ENCODE data around the gene FHL3. TPM values are rescaled to one million over a fixed set of nuclear protein-coding genes. Genes with fewer than 3 reads are reported as not detected.

The FHL3 gene
- total RNA-seq, 1 experiment from 2014 or later: 23.4 TPM

DNA sequence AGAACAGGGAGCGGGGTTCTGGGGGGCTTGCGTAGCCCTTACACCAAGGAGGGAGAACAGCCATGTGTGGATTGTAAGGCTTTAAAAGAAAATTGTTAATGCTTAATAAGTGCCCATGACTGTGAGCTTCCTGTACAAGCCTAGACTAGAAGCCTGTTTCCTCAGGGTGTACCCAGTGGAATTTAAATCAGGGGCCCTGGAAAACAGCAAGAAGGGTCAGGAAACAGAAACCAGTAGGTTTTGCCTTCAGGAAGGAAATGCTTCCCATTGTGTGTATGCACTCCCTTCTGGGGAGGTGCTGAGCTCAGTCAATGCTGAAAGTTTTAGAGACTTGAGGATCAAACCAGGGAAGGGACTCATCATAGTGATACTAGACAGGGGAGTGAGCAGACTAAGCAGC lies 19.9 kb upstream of the FHL3 start:
- Histone ChIP-seq H3K27me3 (ENCODE audit: control insufficient read depth, insufficient read depth, low read length) (no peaks in the 10 kb centered on the region), H3K27ac (ENCODE audit: low read length) (no peak overlapping the region), H3K9me3 (ENCODE audit: control insufficient read depth, insufficient read depth, low read depth, low read length) (no peaks in the 10 kb centered on the region), H3K36me3 (ENCODE audit: control insufficient read depth, insufficient read depth, low read length) (peaks cover 20% of the 10 kb centered on the region), H3K4me3 (ENCODE audit: low read depth in 2 of 2, low read length in 2 of 2) (no peak overlapping the region), H3K4me1 (ENCODE audit: control insufficient read depth, insufficient read depth, low read length) (peaks cover 13% of the 10 kb centered on the region)
- intact Hi-C loops (cut with micrococcal nuclease; ENCODE audit: unreplicated experiment) (loop anchor here (5.0 kb wide), 1 partner anchor 812 kb away; no protein-coding TSS in a partner anchor), in situ Hi-C loops (cut with HindIII; ENCODE audit: low pct_unique_long_range_greater_than_20kb, low sequenced_read_pairs) (no loop called here)
- POLR2A ChIA-PET: no interaction called here
- TF ChIP-seq, protein P1, sequence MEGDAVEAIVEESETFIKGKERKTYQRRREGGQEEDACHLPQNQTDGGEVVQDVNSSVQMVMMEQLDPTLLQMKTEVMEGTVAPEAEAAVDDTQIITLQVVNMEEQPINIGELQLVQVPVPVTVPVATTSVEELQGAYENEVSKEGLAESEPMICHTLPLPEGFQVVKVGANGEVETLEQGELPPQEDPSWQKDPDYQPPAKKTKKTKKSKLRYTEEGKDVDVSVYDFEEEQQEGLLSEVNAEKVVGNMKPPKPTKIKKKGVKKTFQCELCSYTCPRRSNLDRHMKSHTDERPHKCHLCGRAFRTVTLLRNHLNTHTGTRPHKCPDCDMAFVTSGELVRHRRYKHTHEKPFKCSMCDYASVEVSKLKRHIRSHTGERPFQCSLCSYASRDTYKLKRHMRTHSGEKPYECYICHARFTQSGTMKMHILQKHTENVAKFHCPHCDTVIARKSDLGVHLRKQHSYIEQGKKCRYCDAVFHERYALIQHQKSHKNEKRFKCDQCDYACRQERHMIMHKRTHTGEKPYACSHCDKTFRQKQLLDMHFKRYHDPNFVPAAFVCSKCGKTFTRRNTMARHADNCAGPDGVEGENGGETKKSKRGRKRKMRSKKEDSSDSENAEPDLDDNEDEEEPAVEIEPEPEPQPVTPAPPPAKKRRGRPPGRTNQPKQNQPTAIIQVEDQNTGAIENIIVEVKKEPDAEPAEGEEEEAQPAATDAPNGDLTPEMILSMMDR (IDR thresholded peaks at IDR 0.05): no peak
- ATAC-seq: no peak
- CTCF ChIA-PET: interaction anchor here (0.6 kb wide), 2 partner anchors 25 to 807 kb away, joined by 3 to 4 read pairs; no protein-coding TSS in a partner anchor
- no TSS peak for BruUV-seq (replicated peaks)
- DNase-seq (ENCODE audit: low read depth, low spot score): no peak

DNA sequence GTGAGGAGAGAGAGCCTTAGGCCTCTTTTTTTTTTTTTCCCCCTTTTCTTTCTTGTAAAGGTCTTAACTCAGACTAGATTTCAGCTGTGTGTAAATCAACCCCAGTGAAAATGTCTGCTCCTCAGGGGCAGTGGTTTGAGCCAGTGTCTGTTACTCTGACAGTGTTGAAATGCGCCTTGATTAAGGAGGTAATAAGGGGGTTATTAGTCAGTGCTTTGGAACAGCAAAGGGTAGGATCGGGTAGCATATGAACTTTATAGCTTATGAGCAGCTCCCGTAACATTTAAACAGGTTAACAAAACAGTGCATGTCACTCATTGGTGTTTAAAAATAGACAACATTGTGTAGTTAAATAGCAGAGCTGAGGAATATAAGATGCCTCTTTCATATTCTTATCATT lies 17.5 kb upstream of the FHL3 start:
- DNase-seq (ENCODE audit: low read depth, low spot score) (no peak), ATAC-seq (no peak)
- H3K27ac ChIP-seq (ENCODE audit: low read length): no peak overlapping the region
- POLR2A ChIA-PET: interaction anchor here (0.9 kb wide), 1 partner anchor 10 kb away, joined by 4 read pairs; no protein-coding TSS in a partner anchor
- no peaks in the 10 kb centered on the region for H3K27me3 ChIP-seq (ENCODE audit: control insufficient read depth, insufficient read depth, low read length)
- intact Hi-C loops (cut with micrococcal nuclease; ENCODE audit: unreplicated experiment): no loop called here
- peaks cover 31% of the 10 kb centered on the region for H3K36me3 ChIP-seq (ENCODE audit: control insufficient read depth, insufficient read depth, low read length)
- BruUV-seq (replicated peaks): no TSS peak
- TF ChIP-seq, protein P1 (IDR thresholded peaks at IDR 0.05): no peak
- TF ChIP-seq, protein P2, sequence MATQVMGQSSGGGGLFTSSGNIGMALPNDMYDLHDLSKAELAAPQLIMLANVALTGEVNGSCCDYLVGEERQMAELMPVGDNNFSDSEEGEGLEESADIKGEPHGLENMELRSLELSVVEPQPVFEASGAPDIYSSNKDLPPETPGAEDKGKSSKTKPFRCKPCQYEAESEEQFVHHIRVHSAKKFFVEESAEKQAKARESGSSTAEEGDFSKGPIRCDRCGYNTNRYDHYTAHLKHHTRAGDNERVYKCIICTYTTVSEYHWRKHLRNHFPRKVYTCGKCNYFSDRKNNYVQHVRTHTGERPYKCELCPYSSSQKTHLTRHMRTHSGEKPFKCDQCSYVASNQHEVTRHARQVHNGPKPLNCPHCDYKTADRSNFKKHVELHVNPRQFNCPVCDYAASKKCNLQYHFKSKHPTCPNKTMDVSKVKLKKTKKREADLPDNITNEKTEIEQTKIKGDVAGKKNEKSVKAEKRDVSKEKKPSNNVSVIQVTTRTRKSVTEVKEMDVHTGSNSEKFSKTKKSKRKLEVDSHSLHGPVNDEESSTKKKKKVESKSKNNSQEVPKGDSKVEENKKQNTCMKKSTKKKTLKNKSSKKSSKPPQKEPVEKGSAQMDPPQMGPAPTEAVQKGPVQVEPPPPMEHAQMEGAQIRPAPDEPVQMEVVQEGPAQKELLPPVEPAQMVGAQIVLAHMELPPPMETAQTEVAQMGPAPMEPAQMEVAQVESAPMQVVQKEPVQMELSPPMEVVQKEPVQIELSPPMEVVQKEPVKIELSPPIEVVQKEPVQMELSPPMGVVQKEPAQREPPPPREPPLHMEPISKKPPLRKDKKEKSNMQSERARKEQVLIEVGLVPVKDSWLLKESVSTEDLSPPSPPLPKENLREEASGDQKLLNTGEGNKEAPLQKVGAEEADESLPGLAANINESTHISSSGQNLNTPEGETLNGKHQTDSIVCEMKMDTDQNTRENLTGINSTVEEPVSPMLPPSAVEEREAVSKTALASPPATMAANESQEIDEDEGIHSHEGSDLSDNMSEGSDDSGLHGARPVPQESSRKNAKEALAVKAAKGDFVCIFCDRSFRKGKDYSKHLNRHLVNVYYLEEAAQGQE (IDR thresholded peaks at IDR 0.05; ENCODE audit: insufficient read depth in 1 of 2, low read depth in 2 of 2, low read length in 1 of 2): no peak
- TF ChIP-seq TCF7L2 (IDR thresholded peaks at IDR 0.05; ENCODE audit: low read depth, low read length) (no peak), POLR2AphosphoS5 (IDR thresholded peaks at IDR 0.05; ENCODE audit: low read depth, low read length) (no peak), SIN3A (IDR thresholded peaks at IDR 0.05; ENCODE audit: borderline replicate concordance, insufficient read depth, low read depth, low read length) (no peak)
- no peak overlapping the region for H3K4me3 ChIP-seq (ENCODE audit: low read depth in 2 of 2, low read length in 2 of 2)
- in situ Hi-C loops (cut with HindIII; ENCODE audit: low pct_unique_long_range_greater_than_20kb, low sequenced_read_pairs): no loop called here
- no peaks in the 10 kb centered on the region for H3K4me1 ChIP-seq (ENCODE audit: control insufficient read depth, insufficient read depth, low read length)
- no peaks in the 10 kb centered on the region for H3K9me3 ChIP-seq (ENCODE audit: control insufficient read depth, insufficient read depth, low read depth, low read length)
- CTCF ChIA-PET: interaction anchor here (0.7 kb wide), 1 partner anchor 11 kb away, joined by 3 read pairs; no protein-coding TSS in a partner anchor
